Epithelial cell of esophagus (primary cell): ENCODE measurements around the gene MELTF.

Experiments used
- DNase-seq: peaks from one replicate; pipeline ENCODE4 v3.0.0; 2010; ENCODE audit warnings: low read depth
- H3K4me3 ChIP-seq: 2 replicates; pipeline ENCODE4 v1.5.1; 2011; ENCODE audit warnings: mild to moderate bottlenecking, low read length, control low read depth
- TF ChIP-seq, protein P1 (sequence below): IDR thresholded peaks from 2 replicates; pipeline ENCODE4 v1.5.1; 2011; ENCODE audit warnings: low read depth, mild to moderate bottlenecking, low read length, control low read depth, inconsistent platforms; ENCODE audit not compliant: insufficient read depth; ENCODE audit errors: missing control alignments

The MELTF gene

DNA sequence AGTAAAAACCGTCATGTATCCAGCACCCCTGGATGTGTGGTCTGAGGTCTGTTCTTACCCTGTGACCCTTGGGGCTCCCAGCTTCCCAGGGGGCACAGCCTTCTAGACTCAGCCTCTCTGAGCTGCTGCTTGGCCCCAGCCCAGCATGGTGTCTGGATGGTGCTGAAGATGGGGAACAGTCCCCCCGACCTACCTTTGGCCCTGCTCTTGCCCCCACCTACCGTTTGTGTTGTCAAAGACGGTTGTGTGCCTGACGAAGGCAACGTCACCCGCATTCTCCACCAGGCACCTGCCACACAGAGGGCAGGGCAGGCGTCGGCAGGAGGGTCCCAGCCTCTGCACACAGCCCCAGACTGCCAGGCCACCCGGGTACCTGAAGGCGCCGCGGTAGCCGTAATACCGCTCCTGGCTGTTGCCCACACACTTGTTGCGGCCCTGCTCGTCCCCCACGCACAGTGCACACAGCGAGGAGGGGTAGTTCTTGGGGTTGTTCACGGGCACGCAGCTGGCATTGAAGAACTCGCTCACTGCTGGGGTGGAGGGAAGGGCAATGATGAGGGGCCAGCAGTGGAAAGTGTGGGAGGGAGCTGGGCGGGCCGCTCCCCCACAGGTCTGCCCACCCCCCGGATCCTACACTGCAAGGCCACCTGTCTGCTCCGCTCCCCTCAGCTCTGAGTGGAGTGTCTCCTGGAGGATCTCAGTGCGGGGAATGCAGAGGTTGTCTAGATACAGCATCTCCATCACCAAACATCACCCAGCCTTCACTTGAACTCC is 21.0 kb downstream of the MELTF start:
- H3K4me3 ChIP-seq, result no peak overlapping the region
- TF ChIP-seq, protein P1, sequence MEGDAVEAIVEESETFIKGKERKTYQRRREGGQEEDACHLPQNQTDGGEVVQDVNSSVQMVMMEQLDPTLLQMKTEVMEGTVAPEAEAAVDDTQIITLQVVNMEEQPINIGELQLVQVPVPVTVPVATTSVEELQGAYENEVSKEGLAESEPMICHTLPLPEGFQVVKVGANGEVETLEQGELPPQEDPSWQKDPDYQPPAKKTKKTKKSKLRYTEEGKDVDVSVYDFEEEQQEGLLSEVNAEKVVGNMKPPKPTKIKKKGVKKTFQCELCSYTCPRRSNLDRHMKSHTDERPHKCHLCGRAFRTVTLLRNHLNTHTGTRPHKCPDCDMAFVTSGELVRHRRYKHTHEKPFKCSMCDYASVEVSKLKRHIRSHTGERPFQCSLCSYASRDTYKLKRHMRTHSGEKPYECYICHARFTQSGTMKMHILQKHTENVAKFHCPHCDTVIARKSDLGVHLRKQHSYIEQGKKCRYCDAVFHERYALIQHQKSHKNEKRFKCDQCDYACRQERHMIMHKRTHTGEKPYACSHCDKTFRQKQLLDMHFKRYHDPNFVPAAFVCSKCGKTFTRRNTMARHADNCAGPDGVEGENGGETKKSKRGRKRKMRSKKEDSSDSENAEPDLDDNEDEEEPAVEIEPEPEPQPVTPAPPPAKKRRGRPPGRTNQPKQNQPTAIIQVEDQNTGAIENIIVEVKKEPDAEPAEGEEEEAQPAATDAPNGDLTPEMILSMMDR, result no peak

DNA sequence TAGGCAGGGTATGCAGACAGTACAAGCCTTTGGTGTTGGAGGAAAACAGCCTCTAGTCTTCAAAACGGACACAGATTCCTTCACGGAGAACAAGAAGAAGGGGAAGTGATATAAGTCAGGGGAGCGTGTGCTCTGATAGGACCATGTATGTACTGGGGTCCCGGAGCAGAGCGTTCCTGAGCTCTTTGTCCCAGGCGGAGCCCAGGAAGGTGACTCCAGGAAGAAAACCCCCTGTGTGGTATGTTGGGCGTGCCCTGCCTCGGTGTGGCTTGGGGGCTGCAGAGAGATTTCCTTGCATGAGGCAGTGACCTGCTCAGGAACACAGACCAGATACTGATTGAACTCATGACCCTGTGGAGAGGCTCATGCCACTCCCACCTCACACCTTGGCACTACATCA is 21.7 kb downstream of the MELTF start:
- no peak overlapping the region for H3K4me3 ChIP-seq
- no peak for DNase-seq
- TF ChIP-seq, protein P1, result no peak

More for the DNA sequence above, 21.0 kb downstream of the MELTF start:
- DNase-seq, result no peak

DNA sequence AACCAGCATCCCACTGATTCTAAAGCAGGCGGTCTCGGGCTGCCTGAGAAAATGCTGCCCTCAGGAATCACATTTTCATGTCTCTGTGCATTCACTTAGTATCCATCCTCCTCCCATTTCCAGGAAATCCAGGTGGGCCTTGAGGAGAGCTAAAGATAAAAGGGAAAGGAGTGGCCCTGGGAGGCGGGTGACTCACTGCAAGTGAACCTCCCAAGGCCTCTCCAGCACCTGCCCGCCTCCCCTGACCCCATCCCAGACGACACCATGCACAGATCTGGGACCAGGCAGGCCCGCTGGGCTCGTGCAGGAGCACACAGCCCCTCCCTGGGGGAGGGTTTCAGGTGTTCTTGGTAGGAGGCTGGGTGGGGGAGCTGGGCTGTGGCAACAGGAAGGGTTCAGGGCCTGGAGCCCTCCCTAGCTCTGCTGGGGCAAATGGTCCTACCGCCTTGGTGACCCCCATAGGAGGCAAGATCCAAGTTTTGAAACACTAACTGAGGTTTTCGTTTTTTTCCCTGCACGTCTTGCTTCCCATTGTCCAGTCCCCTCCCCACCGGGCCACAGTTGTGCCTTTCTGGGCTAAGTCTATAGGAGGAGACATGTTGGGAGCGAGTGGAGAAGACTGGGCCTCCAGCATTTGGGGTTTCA is 22.2 kb downstream of the MELTF start:
- no peak overlapping the region for H3K4me3 ChIP-seq
- peak; percentile 25 for DNase-seq
- TF ChIP-seq, protein P1, result no peak

DNA sequence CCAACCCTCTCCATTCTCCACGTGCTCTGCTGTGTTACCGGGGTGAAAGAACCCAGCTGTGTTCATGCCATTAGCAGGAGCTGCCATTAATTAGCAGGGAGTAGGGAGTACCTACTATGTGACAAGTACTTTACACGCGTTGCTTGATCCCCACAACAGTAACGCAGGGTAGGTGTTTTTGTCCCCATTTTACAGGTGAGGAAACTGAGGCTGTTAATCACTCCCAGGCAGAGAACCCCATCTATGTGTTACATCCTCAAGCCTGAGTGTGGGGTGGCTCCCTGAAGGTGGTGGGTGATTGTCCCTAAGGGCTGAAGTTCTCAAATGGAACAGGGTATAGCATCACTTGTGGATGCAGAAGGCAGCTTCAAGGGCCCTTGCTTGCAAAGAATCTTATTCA is 22.8 kb downstream of the MELTF start:
- no peak overlapping the region for H3K4me3 ChIP-seq
- TF ChIP-seq, protein P1, result no peak
- no peak for DNase-seq

DNA sequence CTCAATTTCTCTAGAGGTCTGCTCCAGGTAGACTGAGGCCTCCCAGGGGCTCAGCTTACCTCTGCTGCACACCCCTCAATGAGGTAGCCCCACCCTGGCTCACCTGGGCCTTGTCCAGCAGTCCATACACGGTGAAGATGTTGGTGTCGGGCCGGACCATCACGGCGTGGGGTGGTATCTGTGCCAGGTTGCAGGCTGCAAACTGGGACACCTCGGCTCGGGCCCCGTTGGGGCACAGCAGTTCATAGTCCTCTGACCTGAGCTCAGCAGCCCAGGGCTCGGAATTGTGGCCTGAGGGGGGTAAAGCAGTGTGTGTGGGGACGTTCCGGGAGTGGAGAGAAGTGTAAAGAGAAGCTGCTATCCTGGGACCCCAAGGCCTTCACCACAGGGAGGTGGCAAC is 23.2 kb downstream of the MELTF start:
- no peak for DNase-seq
- no peak overlapping the region for H3K4me3 ChIP-seq
- TF ChIP-seq, protein P1, result no peak

DNA sequence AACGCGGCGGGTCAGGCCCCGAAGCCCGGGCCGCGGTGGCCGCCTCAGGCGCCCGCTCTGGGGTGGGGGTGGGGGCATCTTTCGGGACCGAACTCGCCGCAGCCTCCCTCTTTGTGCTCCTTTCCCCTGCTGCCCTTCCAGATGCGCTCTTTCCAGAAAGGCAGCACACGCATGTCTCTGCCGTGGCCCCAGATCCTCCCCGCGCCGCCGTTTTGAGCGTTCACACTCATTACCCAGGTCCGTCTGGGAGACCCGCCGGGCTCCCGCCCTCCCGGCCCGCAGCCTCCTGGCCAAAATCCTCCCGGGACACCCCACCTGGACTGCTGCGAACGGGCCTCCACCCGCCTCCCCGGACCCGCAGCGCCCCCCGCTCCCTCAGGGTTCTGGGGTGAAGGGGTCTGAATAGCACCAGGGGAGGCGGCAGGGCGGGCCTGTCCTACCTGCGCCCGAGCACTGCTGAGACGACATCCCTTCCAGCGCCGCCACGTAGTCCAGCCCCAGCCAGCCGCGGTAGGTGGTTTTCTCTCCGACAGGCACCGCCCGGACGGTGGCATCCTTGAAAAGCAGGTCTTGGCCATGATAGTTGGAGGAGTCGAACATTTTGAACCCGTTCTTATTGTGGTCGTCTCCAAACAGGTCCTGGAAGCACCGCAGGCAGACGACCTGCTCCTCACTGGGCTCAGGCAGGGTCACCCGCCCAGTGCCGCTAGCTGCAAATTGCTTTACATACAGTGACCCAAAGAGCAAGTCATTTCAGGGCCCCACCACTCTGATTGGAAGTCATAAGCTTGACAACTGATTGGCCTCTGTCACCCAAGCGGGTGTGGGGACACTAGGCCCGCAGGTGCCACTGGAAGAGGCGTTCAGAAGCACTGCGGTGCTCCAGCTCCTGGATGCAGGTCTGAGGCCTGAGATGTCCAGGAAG is 25.9 kb downstream of the MELTF start:
- DNase-seq, result peak; percentile 38
- peak overlapping the region; percentile 59 for H3K4me3 ChIP-seq
- TF ChIP-seq, protein P1, result no peak
